ENCODE data around the gene MSL1.

The MSL1 gene

GRCh38 chr17:40150276-40150675 lies 28.5 kb downstream of the MSL1 start:
- no peak for DNase-seq (ENCODE audit: low spot score)
- TF ChIP-seq CTCF (IDR thresholded peaks at IDR 0.05; ENCODE audit: extremely low read depth, missing control alignments) = no peak

- DNase-seq (ENCODE audit: low spot score) = no peak
- TF ChIP-seq CTCF (IDR thresholded peaks at IDR 0.05; ENCODE audit: extremely low read depth, missing control alignments) = no peak
Measured at GRCh38 chr17:40151414-40151963, 29.7 kb downstream of the MSL1 start.

- no peak for DNase-seq (ENCODE audit: low spot score)
- TF ChIP-seq CTCF (IDR thresholded peaks at IDR 0.05; ENCODE audit: extremely low read depth, missing control alignments) = no peak
Measured at GRCh38 chr17:40153603-40154236, 31.9 kb downstream of the MSL1 start.

- no peak for TF ChIP-seq CTCF (IDR thresholded peaks at IDR 0.05; ENCODE audit: extremely low read depth, missing control alignments)
- DNase-seq (ENCODE audit: low spot score) = no peak
Measured at GRCh38 chr17:40157973-40158372, 36.2 kb downstream of the MSL1 start.

- DNase-seq (ENCODE audit: low spot score) = no peak
- no peak for TF ChIP-seq CTCF (IDR thresholded peaks at IDR 0.05; ENCODE audit: extremely low read depth, missing control alignments)
Measured at GRCh38 chr17:40158438-40159013, 36.8 kb downstream of the MSL1 start.

GRCh38 chr17:40159456-40159855 lies 37.7 kb downstream of the MSL1 start:
- no peak for DNase-seq (ENCODE audit: low spot score)
- no peak for TF ChIP-seq CTCF (IDR thresholded peaks at IDR 0.05; ENCODE audit: extremely low read depth, missing control alignments)

GRCh38 chr17:40167685-40168261 lies 46.0 kb downstream of the MSL1 start:
- TF ChIP-seq CTCF (IDR thresholded peaks at IDR 0.05; ENCODE audit: extremely low read depth, missing control alignments) = no peak
- no peak for DNase-seq (ENCODE audit: low spot score)
